Subcutaneous abdominal adipose tissue (tissue), 5 donors: ENCODE measurements around the gene ERBB4.

Experiments
- H3K27ac ChIP-seq: one replicate; pipeline ENCODE4 v1.7.0; 2013; ENCODE audit warnings: low read depth, mild to moderate bottlenecking, inconsistent platforms, low read length, moderate library complexity
- H3K27me3 ChIP-seq, 5 donors: one replicate each; pipeline ENCODE4 v1.7.0; 2013; ENCODE audit warnings: low read length in 5 of 5, inconsistent platforms in 1 of 5; ENCODE audit not compliant: control insufficient read depth in 5 of 5, insufficient read depth in 4 of 5
- H3K36me3 ChIP-seq, 5 donors: one replicate each; pipeline ENCODE4 v1.7.0; 2013; ENCODE audit warnings: low read length in 5 of 5; ENCODE audit not compliant: control insufficient read depth in 5 of 5, insufficient read depth in 5 of 5
- H3K4me1 ChIP-seq, 5 donors: one replicate each; pipeline ENCODE4 v1.7.0; 2013; ENCODE audit warnings: low read length in 5 of 5, mild to moderate bottlenecking in 3 of 5, moderate library complexity in 1 of 5; ENCODE audit not compliant: control insufficient read depth in 5 of 5, insufficient read depth in 5 of 5
- H3K4me3 ChIP-seq, 5 donors: one replicate each; pipeline ENCODE4 v1.7.0; 2013; ENCODE audit warnings: low read length in 5 of 5, low read depth in 1 of 5
- H3K9ac ChIP-seq, 5 donors: one replicate each; pipeline ENCODE4 v1.7.0; 2013; ENCODE audit warnings: low read length in 5 of 5, mild to moderate bottlenecking in 4 of 5, moderate library complexity in 3 of 5
- H3K9me3 ChIP-seq, 5 donors: one replicate each; pipeline ENCODE4 v1.7.0; 2013; ENCODE audit warnings: low read length in 5 of 5; ENCODE audit not compliant: control insufficient read depth in 5 of 5
- donor health status: healthy.
- donor health status: healthy.
- donor health status: healthy.
- donor health status: healthy.
- donor health status: healthy.

ERBB4 gene

GRCh38 chr2:212147921-212148513 lies 390.6 kb downstream of the ERBB4 start:
- Histone ChIP-seq H3K4me1 (peaks cover 0 to 4% (median 0%) of the 10 kb centered on the region in 5 donors), H3K27me3 (no peaks in the 10 kb centered on the region), H3K27ac (no peak overlapping the region), H3K9me3 (no peaks in the 10 kb centered on the region), H3K36me3 (no peaks in the 10 kb centered on the region), H3K9ac (no peak overlapping the region), H3K4me3 (no peak overlapping the region)

GRCh38 chr2:212146416-212146815 lies 392.2 kb downstream of the ERBB4 start:
- Histone ChIP-seq H3K9ac (no peak overlapping the region), H3K36me3 (no peaks in the 10 kb centered on the region), H3K27ac (no peak overlapping the region)

GRCh38 chr2:212145121-212145520 lies 393.5 kb downstream of the ERBB4 start:
- Histone ChIP-seq H3K4me1 (peaks cover 0 to 4% (median 0%) of the 10 kb centered on the region in 5 donors), H3K27me3 (no peaks in the 10 kb centered on the region), H3K36me3 (no peaks in the 10 kb centered on the region), H3K9ac (no peak overlapping the region), H3K4me3 (no peak overlapping the region), H3K27ac (no peak overlapping the region), H3K9me3 (no peaks in the 10 kb centered on the region)

More at GRCh38 chr2:212146416-212146815, 392.2 kb downstream of the ERBB4 start:
- Histone ChIP-seq H3K9me3 (no peaks in the 10 kb centered on the region), H3K4me1 (peaks cover 0 to 4% (median 0%) of the 10 kb centered on the region in 5 donors), H3K4me3 (no peak overlapping the region), H3K27me3 (no peaks in the 10 kb centered on the region)

DNA sequence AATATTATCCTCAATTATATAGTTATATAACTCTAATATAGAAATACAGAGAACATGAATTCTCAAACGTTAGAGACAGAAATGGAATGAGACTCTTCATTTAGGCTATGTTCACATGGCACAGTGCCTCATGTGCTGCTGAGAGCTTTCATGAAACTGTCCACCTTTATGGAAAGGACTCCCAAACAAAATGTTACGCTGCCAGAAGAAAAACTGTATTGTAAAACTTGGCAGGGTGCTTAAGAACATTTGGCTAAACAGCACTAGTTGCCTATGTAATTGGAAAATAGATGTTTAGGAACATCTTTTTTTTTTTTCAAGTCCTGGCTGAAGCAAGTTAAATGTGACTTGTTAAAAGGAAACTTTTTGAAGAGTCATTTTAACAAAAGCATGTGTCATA lies 396.0 kb downstream of the ERBB4 start:
- Histone ChIP-seq H3K4me3 (no peak overlapping the region), H3K9me3 (no peaks in the 10 kb centered on the region), H3K36me3 (no peaks in the 10 kb centered on the region), H3K27ac (no peak overlapping the region), H3K27me3 (no peaks in the 10 kb centered on the region), H3K9ac (no peak overlapping the region), H3K4me1 (no peaks in the 10 kb centered on the region)

DNA sequence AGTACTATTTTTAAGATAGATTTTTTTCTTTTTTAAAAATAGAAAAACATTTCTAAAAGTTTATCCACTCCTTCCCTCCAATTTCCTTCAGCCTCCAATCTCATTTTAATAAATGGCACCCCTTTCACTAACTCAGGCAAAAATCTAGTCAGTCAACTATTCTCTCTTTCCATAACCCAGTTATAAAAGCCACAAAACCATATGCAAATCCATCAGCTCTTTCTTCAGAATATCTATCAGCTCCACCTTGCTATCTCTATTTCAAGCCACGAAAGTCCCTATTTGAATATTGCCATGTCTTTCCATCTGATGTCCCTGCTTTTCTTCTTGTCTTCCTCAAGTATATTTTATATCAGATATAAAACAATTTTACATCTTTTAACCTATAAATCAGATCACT lies 397.1 kb downstream of the ERBB4 start:
- Histone ChIP-seq H3K36me3 (no peaks in the 10 kb centered on the region), H3K9ac (no peak overlapping the region)

DNA sequence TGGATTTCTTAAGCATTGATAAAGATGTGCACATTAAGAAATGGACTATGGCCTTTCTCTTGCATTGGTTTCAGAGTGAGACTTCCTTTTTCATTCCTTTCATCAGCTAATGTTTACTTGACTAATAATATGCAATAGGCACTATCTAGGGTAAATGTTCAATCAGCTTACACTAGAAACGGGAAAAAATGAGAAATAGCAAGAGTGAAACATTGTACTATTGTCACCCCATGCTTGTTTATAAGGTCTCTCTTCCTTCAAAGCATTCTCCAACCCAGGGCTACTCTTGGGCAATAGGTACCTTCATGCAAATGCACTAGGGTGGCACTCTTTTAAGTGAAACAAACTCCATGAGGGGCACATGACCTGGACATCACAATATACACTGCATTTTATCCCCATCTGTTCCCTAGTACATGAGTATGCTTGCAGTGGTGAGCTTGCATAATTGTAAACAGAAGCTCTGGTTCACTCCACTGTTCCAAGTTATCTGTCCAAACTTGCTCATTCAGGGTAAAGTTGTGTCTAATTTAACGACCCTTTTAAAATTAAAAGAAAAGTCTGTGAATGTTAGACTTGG lies 402.3 kb downstream of the ERBB4 start:
- Histone ChIP-seq H3K4me3 (no peak overlapping the region), H3K36me3 (no peaks in the 10 kb centered on the region), H3K9ac (no peak overlapping the region), H3K9me3 (no peaks in the 10 kb centered on the region), H3K27me3 (no peaks in the 10 kb centered on the region), H3K4me1 (no peaks in the 10 kb centered on the region), H3K27ac (no peak overlapping the region)

More for the DNA sequence above, 397.1 kb downstream of the ERBB4 start:
- Histone ChIP-seq H3K27ac (no peak overlapping the region), H3K27me3 (no peaks in the 10 kb centered on the region), H3K4me1 (no peaks in the 10 kb centered on the region), H3K9me3 (no peaks in the 10 kb centered on the region), H3K4me3 (no peak overlapping the region)

DNA sequence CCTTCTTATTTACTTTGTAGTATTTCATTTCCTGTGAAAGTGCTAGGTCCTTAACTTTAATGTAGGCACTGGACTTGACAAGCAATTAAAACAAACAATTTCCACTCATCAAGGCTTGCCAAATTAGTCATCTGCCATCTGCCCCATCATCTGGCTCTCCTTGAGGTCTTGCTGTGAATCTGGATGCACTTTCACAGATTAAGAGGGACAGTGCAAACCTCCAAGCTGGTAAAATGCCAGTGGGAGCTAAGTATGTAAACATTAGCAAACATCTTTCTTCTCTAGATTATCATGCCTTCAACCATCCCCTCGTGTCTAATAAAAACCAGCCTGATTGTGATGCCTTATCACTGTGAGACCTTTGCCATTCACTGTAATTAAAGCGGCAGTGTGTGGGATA lies 402.9 kb downstream of the ERBB4 start:
- H3K36me3 ChIP-seq: no peaks in the 10 kb centered on the region
- H3K9me3 ChIP-seq: no peaks in the 10 kb centered on the region
- no peak overlapping the region for H3K9ac ChIP-seq
- H3K27me3 ChIP-seq: no peaks in the 10 kb centered on the region
- no peaks in the 10 kb centered on the region for H3K4me1 ChIP-seq
- H3K4me3 ChIP-seq: no peak overlapping the region
- no peak overlapping the region for H3K27ac ChIP-seq

- no peaks in the 10 kb centered on the region for H3K9me3 ChIP-seq
- no peaks in the 10 kb centered on the region for H3K36me3 ChIP-seq
- H3K27me3 ChIP-seq: no peaks in the 10 kb centered on the region
- no peaks in the 10 kb centered on the region for H3K4me1 ChIP-seq
- H3K4me3 ChIP-seq: no peak overlapping the region
- no peak overlapping the region for H3K9ac ChIP-seq
- no peak overlapping the region for H3K27ac ChIP-seq
Observed at GRCh38 chr2:212133337-212133736, 405.3 kb downstream of the ERBB4 start.

- H3K4me3 ChIP-seq: no peak overlapping the region
- H3K9ac ChIP-seq: no peak overlapping the region
- H3K27me3 ChIP-seq: no peaks in the 10 kb centered on the region
- no peaks in the 10 kb centered on the region for H3K36me3 ChIP-seq
- H3K27ac ChIP-seq: no peak overlapping the region
- no peaks in the 10 kb centered on the region for H3K4me1 ChIP-seq
- H3K9me3 ChIP-seq: no peaks in the 10 kb centered on the region
Observed at GRCh38 chr2:212124598-212124997, 414.0 kb downstream of the ERBB4 start.

GRCh38 chr2:212119591-212119990 lies 419.0 kb downstream of the ERBB4 start:
- no peaks in the 10 kb centered on the region for H3K27me3 ChIP-seq
- no peaks in the 10 kb centered on the region for H3K4me1 ChIP-seq
- no peaks in the 10 kb centered on the region for H3K9me3 ChIP-seq
- H3K36me3 ChIP-seq: no peaks in the 10 kb centered on the region
- no peak overlapping the region for H3K27ac ChIP-seq
- no peak overlapping the region for H3K4me3 ChIP-seq
- H3K9ac ChIP-seq: no peak overlapping the region
